Dermis blood vessel endothelial cell (primary cell): ENCODE data around the gene UFSP1. TPM values are rescaled to one million over a fixed set of nuclear protein-coding genes. Genes with fewer than 3 reads are reported as not detected.

Experiments
- DNase-seq: peaks from one replicate; pipeline ENCODE4 v3.0.0; 2010
- total RNA-seq: library from RNA; depleted of rRNA; stranded (reverse); fragments of >200 nt; gene quantifications from 2 replicates; pipeline ENCODE4 v1.2.3, GENCODE V29; 2014

Gene UFSP1
- total RNA-seq, 1 donor from 2014 or later, result 2.9 TPM

DNA sequence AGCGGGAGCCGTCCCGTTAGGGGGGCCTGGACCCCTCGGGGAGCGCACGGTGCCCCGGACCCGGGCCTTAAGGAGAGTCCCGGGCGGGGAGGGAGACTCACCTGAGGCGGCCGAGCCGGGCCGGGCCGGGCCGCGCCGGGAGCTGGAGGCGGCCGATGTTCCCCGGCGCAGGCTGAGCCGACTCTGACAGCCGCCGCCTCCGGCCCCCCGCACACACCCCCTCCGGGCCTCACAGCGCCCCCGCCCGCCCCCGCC is 6.1 kb upstream of the UFSP1 start, which contains the start of gene ACHE:
Gene ACHE, minus strand, starts transcription at position 188 of the 255 bp plus-strand sequence. CDS start 1,656 bp downstream, outside the sequence.
- no peak for DNase-seq

DNA sequence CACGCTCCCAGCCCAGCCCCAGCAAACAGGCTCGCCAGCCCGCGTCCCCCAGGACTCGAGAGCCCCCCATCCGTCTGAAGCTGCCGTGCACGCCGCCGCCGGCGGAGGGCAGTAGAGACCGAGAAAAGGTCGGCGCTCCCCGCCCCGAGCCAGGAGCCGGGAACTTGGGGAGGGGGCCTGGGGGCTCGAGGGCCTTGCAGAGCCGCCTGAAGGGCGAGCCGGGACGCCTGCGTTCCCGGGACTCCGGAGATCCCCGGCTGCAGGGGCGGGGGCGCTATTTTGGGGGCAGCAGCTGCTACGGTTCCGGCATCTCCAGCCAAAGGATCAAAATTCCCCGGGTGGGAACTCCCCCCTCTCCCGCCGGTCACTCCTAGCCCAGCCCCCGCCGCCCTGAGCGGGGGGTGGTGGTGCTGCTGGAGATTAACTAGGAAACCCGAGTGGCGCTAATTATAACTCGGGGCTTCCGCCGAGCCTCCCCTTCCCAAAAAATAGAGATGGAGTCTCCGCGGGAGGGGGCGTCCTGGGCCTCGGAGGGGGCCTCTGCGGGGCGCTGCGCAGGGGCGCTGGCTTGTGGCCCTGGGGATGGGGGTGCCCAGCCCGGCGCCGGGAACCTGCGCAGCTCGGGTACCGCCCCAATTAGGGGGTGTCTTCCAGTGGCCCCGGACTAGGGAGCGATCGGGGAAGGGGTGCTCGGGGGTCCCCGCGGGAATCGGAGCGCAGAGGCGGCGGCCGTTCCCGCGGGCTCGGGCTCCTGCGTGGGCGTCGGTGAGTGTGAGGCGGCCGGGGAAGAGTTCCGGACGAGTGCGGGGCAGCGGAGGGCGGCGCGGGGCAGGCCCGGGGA is 5.6 kb upstream of the UFSP1 start:
- peak; percentile 41 for DNase-seq

DNA sequence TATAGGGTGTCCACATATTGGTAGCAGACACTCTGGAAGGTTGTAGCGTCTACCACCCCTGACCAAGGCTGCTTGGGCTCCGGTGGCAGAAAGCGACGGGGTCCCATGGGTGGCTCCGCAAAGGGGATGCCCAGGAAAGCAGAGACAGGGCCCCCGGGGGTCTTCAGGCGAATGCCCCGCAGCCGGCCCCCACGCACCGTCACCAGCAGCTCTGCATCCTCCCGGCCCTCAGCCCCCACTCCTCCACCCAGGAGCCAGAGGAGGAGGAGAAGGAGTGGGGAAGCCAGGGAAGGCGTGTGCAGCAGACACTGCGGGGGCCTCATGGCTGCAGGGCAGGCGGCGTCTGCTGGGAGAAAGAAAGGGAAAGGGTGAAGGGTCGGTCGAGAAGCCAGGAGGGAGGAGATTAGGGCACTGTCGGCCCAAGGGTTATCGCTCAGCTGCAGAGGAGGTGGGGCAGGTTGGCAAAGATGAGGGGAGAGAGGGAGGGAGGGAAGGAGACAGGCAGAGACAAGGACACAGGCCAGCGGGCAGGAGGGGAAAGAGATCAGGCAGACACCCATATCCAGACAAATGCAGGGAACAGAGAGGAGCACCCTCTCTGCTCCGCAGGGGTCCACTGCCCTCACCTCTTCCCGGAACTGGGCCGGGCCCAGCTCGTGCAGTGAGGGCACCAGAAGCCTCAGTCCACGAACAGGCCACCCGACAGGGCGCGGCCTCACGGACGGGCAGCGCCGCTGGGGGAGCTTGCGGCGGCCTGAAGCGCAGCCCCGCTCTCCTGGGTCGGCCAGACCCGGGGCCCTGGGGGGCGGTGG is 4.6 kb upstream of the UFSP1 start:
- DNase-seq, result no peak

DNA sequence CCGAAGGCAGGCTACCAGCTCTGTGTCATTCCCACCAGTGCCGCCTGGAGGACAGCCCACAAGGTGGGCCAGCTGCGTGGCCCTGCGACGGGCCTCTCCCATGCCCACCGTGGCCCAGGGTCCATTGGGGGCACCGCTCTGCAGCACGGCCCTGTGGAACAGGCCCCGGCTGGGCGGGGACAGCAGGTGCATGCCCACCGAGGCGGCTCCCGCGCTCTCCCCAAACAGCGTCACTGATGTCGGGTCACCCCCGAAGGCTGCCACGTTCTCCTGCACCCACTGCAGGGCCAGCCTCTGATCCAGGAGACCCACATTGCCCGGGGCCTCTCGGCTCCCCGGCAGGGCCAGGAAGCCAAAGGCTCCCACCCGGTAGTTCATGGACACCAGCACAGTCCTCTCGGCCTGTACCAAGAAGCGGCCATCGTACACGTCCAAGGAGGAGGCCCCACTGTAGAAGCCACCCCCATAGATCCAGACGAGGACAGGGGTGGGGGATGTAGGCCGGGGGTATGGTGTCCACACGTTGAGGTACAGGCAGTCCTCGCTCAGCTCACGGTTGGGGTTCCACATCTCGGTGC is 3.9 kb upstream of the UFSP1 start:
- no peak for DNase-seq

DNA sequence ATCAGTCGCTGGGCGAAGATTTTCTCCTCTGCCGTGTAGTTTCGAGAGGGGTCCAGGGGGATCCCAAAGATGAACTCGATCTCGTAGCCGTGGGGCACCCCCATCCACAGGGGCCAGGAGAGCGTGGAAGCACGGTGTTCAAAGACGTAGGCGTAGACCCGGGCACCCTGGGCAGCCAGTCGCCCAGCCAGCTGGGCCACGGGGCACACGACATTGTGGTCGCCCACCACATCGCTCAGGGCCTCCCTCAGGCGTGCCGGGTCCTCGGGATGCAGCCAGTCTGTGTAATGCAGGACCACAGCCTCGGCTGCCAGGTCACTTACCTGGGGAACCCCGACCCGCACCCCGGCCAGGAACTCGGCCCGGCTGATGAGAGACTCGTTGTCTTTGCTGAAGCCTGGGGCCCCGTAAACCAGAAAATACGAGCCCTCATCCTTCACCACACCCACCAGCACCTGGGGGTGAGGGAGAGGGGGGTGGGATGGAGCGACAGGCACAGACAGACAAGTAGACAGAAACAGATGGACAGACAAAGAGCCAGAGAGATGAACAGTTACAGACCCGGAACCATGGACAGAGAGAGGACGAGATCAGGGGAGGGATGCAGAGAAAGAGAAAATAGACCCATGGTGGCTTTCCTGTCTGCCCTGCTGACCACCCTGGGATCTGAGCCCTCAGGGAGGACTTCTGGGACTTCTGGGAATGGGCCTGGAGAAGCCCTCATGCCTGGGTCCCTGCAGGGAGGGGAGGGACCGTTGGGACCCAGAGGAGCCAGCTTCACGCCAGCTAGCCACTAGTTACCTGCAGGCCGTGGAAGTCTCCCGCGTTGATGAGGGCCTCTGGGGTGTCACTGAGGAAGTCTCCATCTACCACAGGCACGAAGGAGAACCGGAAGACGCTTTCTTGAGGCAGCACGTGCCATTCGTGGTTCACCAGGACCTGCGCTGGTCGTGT is 3.1 kb upstream of the UFSP1 start:
- DNase-seq, result no peak

DNA sequence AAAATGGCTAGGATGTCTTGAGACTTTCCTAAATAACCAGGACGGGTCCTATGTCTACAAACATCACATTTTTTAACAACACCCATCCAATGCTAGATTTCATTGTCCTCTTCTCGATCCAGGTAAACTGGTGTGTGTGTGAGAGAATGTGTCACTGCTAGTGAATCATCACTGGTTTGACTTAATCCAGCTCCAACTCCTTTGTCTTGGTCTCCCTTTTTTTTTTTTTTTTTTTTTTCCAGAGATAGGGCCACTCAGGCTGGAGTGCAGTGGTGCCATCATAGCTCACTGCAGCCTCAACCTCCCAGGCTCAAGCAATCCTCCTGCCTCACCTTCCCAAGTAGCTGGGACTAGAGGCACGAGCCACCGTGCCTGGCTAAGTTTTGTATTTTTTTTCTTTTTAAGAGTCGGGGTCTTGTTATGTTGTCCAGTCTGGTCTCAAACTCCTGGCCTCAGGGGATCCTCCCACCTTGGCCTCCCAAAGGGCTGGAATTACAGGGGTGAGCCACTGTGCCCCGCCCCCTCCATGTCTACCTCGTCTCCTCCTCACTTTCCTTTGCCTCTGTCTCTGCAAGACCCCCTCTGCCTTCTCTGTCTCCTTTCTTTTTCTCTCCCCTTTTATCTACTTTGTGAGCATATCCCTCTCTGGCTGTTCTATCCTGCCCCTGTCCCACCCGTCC is 2.2 kb upstream of the UFSP1 start:
- peak; percentile 34 for DNase-seq

DNA sequence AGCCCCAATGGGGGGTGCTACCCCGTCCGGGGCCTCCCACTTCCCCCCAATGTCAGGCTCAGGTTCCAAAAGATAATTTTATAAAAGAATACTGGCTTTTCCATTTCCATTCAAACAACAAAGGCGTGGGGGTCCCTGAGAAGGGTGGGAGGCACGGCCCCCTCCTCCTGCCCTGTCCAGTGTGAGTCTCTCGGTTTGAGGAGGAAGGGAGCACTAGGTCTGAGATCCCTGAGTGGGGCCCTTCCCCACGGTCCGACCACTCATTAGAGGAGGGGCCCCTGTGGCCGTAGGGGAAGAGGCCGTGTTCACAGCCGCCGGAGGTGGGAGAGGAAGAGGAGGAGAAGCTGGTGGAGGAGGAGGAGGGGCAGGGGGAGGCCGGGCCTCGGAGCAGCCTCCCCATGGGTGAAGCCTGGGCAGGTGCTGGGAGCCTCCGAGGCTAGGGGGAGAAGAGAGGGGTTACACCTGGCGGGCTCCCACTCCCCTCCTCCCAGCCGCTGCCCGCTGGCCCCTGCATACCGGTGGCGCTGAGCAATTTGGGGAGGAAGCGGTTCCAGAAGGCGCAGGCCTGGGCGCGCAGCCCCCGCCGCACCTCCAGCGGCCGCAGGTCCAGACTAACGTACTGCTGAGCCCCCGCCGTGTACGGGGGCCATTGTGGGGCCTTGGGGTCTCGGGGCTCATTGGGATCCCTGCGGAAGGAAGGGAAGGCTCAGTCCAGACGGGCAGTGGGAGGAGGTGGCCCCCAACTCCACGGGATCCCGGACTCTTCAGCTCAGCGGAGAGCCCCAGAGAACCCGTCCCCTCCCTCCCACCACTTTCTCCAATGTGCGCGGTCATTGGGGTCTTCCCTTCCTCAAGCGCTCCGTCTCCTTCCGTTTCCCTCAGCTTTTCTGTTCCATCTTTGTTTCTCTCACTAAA is 1.4 kb upstream of the UFSP1 start:
- DNase-seq, result no peak

DNA sequence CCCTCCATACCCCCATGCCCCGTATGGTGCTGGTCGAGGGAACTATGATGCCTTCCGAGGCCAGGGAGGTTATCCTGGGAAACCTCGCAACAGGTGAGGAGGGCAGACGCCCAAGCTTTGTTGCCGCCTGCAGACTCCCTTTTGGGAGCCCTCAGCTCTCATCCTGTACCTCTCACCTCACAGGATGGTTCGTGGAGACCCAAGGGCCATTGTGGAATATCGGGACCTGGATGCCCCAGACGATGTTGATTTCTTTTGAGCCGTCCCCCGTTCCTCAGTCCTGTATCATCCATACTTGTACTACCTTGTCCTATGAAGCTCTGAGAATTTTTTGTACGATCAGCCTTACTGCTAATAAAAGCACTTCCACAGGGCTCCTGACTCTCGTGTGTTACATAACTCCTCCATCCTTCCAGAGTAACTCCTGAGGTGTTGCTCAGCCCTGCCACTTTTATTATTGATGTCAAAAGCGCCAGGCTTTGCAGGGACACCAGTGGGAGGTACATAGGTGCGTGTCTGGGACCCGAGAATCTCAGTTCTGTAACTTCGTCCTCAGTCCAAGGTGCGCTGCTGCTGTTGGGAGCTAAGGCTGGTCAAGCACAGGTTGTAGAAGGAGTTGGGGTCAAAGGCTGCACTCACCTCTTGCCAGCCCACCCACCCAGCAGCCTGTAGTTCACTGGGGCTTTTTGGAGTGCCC is 1.1 kb downstream of the UFSP1 start:
- no peak for DNase-seq

DNA sequence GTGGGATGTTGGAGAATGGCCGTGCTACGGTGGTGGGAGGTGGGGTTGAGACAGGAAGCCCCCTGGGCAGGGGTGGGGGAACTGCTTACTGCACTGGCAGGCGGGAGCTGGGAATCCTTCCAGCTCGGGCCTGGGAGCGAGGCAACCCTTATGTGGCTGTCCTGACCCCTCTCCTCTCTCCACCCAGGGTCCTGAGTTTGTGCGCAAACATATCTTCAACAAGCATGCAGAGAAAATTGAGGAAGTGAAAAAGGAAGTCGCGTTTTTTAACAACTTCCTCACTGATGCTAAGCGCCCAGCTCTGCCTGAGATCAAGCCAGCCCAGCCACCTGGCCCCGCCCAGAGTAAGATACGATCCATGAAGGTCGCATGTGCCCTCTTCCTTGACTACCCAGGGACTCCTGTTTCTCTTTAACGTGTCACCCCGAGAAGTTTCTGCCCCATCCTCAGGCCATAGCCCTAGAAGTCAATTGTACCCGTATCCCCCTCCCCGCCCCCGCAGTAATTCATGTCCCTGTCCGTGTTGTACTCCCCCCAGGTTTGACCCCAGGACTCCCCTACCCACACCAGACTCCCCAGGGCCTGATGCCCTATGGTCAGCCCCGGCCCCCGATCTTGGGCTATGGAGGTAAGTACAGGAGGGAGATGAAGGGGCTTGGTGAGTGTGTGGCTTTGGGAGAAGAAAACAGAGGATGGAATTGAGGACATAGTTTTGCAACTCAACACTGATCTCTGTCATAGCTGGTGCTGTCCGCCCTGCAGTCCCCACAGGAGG is 1.8 kb downstream of the UFSP1 start:
- DNase-seq, result peak; percentile 51

DNA sequence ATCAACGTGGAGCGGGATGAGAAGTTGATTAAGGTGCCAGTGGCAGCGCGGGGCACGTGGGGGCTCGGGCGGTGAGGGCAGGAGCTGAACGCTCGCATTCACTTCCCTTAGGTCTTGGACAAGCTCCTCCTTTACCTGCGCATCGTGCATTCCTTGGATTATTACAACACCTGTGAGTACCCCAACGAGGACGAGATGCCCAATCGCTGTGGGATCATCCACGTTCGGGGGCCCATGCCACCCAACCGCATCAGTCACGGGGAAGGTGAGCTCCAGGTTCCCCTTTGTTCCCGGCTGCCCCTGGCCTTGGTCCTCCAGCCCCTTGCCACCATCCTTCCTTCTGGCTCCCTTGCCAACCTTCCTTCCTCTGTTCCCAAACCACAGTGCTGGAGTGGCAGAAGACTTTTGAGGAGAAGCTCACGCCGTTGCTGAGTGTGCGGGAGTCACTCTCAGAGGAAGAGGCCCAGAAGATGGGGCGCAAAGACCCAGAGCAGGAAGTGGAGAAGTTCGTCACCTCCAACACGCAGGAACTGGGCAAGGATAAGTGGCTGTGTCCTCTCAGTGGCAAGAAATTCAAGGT is 2.5 kb downstream of the UFSP1 start:
- DNase-seq, result no peak

DNA sequence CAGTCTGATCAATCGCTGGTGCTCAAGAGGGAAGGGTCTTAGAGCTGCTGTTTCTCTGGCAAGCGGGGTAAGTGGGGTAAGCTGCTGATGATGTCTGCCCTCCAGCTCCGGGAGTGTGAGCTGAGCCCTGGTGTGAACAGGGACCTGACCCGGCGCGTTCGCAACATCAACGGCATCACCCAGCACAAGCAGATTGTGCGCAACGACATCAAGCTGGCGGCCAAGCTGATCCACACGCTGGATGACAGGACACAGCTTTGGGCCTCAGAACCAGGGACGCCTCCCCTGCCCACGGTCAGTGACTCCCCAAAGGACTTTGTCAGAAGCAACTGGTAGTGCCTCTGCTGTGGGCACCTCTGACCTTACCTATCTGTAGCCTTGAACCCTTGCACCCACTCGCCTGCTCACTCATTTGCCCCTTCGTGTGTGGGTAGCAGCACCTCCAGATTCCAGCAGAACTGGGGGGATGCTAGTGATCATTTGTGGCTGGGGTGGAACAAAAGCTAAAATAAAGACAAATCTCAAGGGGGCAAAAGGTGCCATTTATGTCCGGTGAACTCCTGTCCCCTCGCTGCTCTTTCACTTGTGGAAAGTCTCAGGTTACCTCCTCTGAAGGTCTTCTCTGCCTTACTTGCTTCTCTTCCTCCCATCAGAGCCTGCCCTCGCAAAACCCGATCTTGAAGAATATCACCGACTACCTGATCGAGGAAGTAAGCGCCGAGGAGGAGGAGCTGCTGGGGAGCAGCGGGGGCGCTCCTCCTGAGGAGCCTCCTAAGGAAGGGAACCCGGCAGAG is 3.2 kb downstream of the UFSP1 start:
- DNase-seq, result no peak

DNA sequence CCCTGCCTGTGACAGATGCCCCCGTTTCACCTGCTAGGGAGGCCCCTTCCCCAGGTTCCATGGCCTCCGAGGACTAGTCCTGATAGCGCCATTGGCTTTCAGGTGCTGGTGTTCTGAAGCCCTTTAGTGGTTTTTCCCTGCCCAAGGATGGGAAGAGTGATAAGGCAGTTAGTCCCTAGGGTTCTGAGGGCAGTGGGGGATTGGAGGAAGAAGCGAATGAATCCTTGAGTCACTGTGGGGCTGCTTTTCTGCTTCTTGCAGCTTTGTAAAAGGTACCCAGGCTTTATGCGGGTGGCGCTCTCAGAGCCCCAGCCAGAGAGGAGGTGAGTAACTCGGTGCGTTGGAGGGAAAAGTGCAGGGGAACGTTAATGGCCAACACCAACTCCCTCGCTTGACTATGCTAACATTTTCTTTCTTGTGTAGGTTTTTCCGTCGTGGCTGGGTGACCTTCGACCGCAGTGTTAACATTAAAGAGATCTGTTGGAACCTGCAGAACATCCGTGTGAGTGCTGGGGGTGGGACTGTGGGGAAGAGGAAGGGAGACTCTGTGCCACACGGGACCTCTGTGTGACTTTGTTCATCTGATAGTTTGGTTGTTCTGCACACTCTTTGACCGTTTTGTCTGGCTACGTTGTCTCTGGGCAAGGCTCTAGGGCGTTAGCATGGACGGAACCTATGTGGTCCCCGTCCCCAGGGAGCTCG is 3.9 kb downstream of the UFSP1 start:
- DNase-seq, result no peak

DNA sequence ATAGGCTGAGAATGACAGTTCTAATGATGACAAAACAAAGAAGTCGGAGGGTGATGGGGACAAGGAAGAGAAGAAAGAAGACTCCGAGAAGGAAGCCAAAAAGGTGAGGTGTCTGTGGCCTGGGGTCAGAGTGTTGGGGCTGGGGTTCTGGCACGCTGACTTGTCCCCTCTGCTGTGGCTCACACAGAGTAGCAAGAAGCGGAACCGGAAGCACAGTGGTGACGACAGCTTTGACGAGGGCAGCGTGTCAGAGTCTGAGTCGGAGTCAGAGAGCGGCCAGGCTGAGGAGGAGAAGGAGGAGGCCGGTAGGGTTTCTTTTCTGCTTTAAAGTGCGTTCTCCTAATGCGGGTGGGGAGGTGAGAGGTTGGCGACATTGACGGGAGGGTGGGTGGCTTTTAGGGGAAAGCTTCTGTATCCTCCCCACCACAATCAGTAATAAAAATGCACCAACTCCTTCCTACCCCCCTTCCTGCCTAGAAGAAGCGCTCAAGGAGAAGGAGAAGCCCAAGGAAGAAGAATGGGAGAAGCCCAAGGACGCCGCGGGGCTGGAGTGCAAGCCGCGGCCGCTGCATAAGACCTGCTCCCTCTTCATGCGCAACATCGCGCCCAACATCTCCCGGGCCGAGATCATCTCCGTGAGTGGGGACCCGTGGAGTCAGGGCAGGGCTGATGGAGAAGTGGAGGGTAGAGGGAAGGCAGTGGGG is 4.6 kb downstream of the UFSP1 start:
- no peak for DNase-seq

DNA sequence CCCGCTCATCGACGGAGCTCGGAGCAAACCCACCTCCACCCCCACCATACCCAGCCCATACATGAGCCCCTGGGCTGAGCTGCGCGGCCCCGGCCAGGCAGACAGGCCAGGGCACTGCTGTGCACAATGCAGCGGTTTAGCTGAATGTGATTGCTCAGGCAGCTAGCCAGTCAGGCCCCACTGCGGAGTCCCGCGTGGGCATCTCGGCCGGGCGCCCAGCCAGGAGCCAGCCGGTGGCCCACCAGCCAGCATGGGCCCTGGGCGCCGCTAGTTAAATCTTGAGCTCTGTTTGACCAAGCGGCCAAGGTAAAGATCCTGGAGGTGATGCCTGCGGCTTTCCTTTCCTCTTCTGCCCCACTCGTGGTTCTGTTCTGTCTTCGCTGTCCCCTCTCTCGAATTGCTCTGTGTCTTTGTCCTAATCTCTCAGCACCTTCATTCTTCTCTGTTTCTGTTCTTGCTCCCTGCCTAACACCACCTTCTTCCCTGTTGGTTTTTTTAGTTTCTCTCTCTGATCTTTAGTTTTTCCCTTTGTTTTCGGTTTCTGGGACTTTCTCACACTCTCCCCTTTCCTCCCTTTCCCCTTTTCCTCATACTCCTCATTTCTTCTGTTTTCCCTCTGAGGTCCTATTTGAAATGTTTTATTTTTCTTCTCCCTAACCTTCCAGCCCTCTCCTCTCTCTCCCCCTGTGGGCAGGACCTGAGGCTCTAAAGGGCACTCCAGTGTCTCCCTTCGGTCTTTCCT is 6.6 kb downstream of the UFSP1 start:
- DNase-seq, result no peak

DNA sequence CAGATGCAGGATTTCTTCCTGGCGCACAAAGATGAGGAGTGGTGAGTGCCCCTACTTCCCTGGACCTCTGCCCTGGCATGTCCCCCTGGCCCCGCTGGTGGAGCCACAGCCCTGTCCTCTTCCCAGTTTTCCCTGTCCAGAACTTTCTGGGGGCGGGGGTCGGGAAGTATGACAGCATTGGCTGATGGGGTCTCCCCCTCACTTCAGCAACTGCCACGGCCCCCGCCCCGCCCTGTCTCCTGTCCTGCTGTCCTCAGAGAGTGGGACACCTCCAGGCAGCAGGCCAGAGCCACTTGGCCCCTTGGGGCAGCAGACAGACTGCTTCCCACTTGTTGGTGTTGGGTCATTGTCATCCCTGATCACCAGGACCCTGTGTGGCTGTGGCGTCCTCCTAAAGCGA is 7.3 kb downstream of the UFSP1 start:
- no peak for DNase-seq

DNA sequence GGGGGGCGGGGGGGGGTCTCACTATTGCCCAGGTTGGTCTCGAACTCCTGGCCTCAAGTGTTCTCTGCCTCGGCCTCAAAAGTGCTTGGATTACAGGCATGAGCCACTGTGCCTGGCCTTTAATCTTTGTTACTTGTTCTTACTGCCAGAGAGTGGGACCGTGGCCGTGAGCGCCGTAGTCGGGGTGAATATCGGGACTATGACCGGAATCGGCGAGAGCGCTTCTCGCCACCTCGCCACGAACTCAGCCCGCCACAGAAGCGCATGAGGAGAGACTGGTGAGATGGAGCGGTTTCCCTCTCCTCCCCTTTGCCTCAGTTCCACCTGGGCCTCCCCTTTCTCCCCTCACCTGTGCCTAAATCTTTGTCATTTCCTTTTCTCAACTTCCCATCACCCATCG is 8.4 kb downstream of the UFSP1 start:
- DNase-seq, result no peak
